ENCODE results near the gene UQCR11.

The UQCR11 gene

DNA sequence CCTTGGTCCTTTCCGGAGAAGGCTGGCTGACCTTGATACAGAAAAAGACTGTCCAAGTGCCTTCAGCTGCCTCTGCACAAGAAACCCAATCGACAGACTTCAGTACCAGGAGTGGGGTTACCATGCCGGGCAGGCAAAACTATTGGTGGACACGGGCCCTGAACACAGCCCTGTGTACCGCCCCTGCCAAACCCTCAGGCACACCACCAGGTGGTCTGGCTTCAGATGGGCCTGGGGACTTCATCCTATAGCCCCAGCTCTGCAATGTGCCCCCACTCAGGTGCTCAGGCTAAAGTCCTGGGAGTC, 29.6 kb upstream of the UQCR11 start:
- no peak for DNase-seq (ENCODE audit: low spot score)

DNA sequence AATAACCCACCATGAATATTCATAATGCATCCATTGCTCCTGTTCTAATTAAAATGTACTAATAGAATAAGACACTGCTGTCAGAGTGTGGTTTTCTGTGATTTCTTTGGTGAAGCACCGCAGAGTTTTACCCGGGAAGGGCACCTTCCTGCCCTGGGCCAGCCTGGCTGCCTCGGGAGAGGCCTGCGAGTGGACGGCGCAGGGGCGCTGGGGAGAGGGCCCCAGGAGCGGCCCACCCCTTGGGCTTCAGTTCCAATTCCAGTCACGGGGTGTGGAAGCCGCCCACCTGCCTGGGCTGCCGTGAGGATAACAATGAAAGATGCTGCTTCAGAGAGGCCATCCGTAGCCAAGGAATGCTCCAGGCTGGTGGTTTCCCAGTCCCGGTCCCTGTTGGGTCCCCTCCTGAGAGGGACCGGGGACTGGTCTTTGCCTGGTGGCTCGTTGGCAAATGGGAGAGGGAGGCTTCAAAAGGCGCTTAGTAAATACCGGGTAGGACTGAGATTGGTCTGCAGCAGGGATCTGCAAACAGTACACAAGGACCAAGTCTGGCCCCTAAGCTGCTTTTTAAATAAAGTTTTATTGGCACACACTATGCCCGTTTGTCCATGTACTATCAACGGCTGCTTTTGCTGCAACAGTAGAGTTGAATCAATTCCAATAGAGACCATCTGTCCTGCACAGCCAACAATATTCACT, 29.1 kb upstream of the UQCR11 start:
- DNase-seq (ENCODE audit: low spot score), result no peak

DNA sequence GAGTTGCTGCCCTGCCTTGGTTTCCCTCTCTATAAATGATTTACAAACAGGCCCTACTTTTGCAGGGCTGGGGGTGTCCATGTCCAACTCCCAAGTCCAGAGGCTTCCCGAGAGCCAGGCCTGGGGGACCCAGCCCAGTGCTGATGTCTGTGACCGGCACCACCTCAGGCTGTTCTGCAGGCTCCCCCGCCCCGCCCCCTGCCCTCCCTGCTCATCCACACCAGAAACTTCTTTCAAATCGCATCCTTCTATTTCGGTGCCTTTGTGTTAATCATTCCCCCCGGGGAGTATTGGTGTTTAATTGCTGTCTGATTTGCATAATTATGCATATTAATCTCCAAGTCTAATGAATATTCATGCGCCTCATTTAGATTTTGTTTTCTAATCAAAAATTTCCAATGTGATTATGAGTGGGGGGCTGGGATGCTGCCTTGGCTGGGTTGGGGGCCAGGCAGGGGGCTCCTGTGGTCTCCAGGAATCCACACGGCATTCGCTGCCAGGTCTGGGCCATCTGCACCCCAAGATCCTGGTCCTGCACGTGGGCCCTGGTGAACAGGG, 28.1 kb upstream of the UQCR11 start:
- DNase-seq (ENCODE audit: low spot score), result no peak

DNA sequence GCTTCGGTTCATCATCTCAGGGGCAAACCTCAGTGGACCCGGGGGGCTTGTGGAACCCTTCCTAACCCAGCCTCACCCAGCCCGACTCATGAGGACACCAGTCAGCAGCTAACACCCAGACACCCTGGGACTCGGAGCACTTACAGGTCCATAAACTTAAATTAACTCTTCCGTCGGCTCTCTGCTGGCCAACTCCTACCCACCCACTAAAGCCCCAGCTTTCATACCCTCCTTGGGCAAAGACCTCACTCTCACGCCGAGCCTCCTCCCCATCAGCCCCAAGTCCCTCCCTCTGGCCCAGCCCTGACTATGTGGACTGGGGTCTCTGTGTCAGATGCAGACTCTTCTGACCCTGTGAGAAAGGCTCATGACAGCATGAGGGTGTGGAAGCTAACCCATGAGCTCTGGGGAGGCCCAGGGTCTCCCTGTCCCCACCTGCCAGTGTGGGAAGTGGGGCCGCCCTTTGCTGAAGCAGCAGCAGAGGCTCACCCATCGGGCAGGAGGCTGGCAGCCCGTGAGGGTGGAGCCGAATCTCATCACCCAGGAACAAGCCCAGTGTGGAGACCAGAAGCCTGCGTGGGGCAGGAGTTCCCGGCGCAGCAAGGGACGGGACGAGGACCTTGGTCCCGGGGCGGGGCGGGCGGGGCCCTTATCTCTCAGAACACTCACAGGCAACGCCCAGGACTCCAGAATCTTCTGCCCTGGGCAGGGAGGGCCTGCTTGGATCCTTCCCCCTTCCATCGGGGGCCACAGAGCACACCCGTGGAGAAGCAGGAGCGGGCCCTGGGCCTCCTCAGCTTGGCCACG, 27.4 kb upstream of the UQCR11 start:
- DNase-seq (ENCODE audit: low spot score), result no peak

DNA sequence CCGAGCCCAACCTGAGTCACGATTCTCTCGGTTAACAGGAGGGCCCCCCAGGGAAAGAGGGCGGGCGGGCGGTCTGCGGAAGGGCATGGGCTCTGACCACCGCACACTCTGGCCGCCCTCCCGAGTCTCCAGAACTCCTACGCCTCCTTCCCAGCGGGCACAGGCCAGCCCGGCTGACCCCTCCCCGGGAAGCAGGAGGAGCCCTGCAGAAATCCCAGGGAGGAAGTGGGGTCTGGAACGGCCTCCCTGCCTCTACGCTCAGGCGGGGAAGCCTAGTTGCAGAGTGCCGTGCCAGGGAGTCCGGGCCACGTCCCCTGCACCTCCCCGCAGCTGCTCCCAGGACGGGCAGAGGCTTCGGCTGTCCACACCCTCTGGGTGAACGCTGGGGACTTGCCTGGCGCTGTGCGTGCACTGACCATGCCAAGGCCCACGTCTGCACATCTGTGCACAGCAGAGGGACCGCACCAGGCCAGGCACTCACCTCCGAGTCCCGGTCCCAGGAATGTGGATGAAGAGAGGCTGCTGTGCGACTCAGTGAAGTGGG, 26.4 kb upstream of the UQCR11 start:
- DNase-seq (ENCODE audit: low spot score), result no peak

DNA sequence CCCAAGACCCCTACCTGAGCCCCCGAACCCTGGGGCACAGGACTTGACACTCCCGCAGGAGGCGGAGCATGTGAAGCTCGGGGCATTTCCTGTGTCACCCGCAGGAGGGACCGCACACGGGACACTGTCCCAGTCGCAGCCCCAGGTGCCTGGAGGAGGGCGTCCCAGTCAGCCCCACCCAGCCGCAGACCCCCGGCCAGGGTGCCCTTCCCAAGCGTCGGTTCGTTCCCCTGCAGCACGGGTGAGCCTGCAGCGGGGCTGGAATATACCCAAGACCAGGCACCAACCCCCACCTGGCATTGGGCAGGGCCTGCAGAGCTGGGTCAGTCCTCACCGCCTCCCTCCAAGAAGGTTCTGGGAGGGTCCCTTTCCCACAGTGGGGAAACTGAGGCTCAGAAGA, 25.5 kb upstream of the UQCR11 start:
- DNase-seq (ENCODE audit: low spot score), result no peak

DNA sequence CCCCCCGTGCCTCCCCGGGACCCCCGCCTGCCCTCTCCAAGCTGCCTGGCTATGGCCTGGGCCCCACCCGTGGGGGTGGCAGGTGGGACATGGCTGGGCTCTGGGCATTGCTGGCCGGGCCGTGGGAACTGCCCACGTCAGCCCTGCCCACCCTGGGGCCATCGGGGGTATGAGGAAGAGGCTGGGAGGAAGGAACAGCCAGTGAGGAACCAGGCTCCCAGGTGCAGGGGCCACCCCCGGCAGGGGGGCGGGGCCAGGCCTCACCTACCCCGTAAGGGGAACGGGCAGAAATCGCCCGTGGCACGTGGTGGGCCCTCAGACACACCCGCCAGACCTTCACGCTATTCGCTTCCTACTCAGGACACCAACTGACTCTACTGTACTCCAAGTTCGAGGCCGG, 24.8 kb upstream of the UQCR11 start:
- DNase-seq (ENCODE audit: low spot score), result no peak

DNA sequence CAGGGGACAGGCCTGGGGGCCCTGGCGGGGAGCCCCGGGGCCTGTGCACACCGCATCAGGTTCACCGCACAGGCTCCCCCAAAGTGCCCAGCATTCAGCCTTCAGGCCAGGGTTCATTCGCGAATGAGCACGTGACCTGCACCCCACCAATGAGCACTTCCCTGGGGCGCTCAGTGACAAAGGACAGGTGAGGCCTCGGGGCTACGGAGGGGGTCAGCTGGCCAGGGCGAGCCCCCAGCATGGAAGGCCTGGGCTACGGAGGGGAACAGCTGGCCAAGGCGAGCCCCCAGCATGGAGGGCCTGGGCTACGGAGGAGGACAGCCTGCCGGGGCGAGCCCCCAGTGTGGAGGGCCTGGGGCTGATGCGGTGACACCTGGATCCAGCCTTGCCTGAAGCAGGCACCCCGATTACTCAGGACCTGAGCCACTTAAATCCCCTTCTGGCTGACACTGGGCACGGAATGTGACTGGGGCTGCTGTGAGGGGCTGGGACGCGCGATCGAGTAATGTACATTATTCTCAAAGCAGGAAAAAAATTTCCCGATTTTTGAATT, 24.1 kb upstream of the UQCR11 start:
- DNase-seq (ENCODE audit: low spot score), result no peak

DNA sequence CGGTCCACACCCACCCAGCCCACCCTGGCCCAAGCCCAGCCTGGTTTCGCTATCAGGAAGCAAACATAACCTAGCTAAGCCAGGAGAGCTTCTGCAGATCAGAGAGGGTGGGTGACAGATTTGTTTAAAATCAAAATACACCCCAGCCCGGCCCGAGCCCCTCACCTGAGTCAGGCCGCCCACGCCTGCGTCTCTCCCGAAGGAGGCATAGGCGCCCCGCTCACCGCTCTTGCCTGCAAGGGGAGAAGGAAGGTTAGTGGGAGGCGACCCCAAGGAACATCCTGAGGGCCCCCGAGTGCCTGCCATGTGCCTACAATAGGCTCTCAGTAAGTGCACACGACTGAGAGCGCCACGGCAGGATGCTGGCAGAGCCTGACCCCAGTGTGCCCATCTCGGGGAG, 21.9 kb upstream of the UQCR11 start:
- DNase-seq (ENCODE audit: low spot score), result no peak

DNA sequence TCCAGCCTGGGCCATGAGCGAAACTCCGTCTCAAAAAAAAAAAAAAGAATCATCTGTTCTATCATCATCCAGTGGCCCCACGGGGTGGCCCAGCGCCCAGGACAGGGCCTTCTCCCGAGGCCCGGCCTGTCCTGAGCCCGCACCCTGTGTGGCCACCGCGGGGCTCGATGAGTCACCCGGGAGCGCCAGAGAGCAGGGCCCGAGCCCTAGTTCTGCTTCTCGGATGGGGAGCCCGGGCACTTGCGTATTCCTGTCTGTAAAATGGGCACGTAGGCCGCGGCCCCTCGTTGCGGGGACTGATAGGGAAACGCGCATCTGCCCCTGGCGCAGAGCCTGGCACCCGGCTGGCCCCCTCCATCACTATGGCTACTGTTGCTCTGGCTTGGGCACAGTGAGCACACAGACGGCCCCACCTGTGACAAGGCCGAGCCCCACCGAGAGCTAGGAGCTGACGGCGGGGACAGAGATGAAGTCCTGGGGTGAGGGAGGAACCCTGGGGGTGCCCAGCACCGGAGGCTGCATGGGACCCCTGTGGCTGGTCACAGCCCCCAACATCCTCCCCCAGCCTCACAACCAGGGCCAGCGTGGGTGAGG, 21.3 kb upstream of the UQCR11 start:
- DNase-seq (ENCODE audit: low spot score), result no peak

DNA sequence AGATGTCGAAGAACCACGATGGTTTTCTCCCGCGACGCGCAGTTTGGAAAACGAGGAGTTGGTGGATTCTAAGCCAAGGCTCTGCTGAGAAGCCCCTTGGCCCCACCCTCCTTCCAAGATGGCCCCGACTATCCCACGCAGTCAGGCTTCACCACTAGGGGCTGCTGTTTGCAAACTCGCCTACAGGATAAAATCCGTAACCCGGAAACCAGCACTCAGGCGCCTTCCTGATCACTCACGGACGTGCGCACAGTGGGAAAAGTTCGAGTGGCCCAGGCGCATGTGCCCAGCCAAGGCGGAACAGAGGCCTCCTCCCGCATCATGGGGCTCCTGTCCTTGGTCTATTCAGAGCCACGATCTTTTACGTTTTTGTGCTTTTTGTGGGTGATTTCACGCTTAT, 19.2 kb upstream of the UQCR11 start:
- DNase-seq (ENCODE audit: low spot score), result no peak

DNA sequence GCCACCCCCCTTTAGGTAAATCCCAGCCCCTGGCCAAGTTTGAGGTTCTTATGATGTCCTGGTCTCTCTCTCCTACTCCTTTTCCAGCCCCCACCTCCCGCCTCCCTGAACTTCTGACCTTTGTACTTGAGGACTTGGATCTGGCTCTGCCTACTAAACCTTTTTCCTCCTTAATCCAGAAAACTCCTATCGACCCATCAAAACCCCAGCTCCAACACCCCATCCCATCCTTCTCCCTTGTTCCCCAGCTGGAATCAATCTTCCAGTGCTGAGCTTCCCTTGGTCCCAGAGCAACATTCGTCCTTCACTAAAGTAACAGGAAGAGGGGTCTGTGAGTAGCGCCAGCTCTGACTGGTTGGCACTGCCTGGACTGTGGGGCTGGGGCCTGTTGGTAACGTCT, 17.3 kb upstream of the UQCR11 start:
- no peak for DNase-seq (ENCODE audit: low spot score)

DNA sequence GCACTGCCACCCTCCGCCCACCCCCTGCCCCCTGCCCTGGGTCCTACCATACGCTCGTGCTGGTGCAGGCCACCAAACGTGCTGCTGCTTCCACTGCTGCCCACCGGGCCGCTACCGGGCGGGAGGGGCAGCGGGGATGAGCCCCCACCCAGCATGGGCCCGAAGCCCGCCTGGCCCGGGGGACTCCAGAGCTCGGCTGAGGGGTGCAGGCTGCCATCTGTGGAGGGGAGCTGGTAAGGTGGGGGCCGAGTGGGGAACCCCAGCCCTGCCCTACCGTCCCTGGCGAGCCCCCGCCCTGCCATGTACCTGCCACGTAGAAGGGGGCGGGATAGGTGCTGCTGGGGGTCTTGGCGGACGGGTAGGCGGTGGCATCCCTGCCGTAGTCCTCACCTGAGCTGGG, 16.7 kb upstream of the UQCR11 start:
- DNase-seq (ENCODE audit: low spot score), result no peak

DNA sequence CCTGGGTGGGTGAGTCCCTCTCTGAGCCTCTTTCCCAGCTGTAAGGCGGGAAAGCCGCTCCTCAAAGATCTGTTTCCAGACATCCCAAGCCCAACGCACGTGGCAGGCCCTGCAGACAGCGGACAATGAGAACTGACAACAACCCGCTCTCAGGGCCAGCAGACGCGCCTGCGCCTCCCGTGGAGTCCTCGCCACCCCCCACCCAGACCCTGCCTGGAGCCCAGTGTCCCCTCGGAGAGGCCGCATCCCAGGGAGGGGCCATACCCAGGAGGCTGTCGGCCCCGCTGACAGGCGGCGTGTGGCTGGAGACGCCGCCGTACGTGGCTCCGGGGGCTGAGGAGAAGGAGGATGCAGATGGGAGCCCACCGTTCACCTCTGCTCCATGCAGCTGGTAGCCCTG, 16.3 kb upstream of the UQCR11 start:
- DNase-seq (ENCODE audit: low spot score), result no peak

DNA sequence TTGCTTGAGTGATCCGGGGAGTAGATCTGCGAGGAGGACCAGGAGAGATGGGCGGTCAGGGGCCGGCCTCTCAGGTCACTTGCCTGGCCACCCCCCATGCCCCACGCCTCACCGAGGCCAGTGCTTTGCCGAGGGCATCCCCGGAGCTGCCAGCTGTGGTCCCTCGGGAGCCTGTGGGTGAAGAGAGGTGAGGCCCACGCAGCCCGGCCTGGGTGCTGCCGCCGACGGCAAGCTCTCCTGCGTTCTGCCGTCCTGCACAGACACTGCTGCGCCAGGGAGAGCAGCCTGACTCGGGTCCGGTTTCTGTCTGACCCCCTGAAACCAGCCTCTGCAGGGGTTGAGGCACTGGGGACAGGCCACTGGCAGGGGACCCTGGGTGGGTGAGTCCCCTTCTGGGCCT, 15.8 kb upstream of the UQCR11 start:
- DNase-seq (ENCODE audit: low spot score), result no peak

DNA sequence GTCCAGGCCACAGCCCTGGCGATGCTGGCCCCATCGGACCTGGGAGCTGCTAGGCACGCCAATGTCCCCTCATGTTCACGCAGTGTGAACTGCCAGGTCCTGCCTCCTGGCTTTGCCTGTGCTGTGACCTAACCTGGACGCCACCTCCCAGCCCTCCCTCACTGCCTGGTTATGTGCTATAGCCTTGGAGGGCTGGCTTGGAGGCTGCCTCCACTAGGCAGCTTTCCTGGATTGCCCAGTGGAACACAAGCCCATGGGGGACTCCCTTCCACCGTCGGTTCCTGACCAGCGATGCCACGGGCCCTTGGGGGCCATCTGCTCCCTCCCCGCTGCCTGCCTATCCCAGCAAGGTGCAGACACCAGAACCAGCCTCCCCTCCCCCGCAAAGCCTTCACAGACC, 15.2 kb upstream of the UQCR11 start:
- DNase-seq (ENCODE audit: low spot score), result no peak

DNA sequence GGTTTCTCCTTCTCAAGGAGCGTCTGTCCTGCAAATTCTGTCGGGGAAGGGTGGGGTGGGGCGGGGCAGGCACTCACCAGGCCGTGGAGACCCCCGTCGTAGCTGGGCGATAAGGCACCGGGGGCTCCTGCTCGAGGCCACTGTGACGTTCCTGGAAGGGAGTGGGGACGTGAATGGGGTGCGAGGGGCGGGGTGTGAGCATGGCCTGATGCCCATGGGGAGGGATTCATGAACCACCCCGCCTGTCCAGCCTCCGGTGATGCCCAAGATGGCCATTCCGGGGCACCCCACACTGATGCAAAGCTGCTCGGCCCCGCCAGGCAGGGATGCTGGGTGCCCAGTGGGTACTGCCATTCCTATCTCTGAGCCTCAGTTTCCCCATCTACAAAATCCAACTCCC, 14.4 kb upstream of the UQCR11 start:
- no peak for DNase-seq (ENCODE audit: low spot score)

DNA sequence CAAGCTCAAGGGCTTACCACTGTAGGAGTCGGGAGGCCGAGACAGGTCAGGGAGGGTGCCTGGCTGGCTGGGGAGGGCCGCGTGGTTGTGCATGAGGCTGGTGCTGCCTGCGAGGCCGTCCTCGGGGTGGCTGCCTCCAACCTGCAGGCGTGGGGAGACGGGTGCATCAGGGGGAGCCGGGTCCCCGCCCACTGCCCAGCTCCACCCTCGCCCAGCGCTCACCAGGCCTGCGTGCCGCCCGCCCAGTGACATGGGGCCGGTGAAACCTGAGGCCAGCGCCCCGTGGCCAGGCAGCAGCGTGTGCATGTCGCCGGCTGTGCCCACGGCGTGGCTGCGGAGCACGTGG, 13.8 kb upstream of the UQCR11 start:
- no peak for DNase-seq (ENCODE audit: low spot score)

DNA sequence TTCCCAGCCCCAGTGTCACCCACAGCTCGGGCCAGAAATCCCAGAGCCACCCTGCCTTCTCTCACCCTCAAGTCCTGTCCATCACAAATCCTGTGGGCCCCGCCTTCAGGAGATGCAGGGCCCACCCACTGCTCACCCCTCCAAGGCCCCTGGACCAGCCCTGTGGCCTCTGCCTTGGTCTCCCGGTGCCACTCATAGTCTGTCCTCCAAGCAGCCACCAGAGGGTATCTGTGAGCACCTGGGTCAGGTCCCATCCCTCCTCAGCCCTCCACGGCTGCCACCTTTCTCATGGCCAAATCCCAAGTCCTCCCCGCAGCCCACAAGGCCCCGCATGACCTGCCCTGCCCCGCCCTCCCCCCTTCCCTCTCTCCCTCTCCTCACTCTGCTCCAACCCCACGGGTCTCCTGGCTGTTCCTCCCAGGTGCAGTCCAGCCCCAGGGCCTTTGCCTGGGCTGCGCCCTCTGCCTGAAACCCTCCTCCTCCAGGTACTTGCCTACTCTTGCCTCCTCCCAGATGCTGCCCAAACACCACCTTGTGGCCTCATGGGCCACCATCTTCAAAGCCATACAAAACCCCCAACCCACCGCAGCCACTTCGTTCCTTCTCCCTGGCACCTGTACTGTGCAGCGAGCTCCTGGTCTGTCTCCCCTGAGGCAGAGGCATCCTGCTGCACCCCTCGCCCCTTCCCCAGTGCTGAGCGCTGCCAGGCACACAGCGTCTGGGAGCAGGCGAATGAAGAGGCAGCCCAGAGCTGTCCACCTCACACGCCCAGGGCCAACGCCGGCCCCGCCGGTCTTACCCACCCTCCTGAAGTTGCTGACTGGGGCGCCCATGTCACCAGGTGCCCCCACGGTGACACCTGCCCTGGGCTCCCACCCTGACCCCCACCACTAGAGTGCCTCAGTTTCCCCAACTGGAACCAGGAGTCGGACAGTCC, 13.2 kb upstream of the UQCR11 start:
- DNase-seq (ENCODE audit: low spot score), result no peak

DNA sequence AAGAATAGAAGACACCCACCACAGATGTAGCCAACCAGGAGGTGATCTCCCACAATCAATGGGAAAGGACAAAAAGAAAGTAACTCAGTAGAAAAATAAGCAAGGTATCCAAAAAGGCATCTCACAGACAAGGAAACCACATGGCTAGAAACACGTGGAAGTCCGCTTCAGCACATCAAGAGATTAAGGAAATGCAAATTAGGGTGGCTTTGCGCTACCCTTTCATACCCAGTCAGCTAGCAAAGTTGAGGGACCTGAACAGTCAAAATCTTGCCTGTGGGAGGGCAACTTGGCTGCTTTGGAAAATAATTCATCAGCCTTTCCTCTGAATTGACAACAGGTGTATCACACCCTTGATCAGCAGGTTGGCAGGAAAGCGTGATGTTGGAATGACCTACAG, 11.6 kb upstream of the UQCR11 start:
- no peak for DNase-seq (ENCODE audit: low spot score)

DNA sequence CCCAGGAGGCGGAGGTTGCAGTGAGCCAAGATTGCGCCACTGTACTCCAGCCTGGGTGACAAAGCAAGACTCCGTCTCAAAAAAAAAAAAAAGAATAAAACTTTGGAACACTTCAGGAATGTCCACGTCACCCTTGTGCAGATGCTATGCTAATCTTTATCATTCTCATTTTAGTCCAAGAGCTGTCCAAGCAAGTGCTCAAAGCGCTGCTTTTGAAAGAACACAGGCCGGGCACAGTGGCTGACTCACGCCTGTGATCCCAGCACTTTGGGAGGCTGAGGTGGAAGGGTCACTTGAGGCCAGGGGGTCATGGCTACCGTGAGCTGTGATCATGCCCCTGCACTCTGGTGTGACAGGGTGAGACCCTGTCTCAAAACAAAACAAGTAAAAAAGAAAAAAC, 11.1 kb upstream of the UQCR11 start:
- no peak for DNase-seq (ENCODE audit: low spot score)

Measured in activated CD4-positive, alpha-beta T cell treated with anti-CD3 and anti-CD28 coated beads, Interleukin-2, Interleukin-4, amounts not matched to agents 100 ng/mL and 50 ng/mL, durations not matched to agents 16 hours and 8 hours (primary cell).